Heart left ventricle (tissue), 16 donors: Measurements from ENCODE around the gene SCN4A. TPM values are rescaled to one million over a fixed set of nuclear protein-coding genes. Genes with fewer than 3 reads are reported as not detected.

Experiments
- ATAC-seq, 4 donors: fragments of 200-7000 bp; cut with Tn5 transposase; one replicate each; pipeline ENCODE4 v1.9.1; 2020 to 2022; ENCODE audit warnings: moderate library complexity in 4 of 4, mild to moderate bottlenecking in 3 of 4, moderate number of reproducible peaks in 1 of 4
- DNase-seq, 5 donors: peaks; one replicate each; pipeline ENCODE4 v3.0.0-alpha.2; 2020
- H3K27ac ChIP-seq, 12 donors: fragments of 200-600 bp; sonication (generic) in 4 of 12; one replicate each; pipeline versions ENCODE4 v1.5.0 to v1.8.0; 2016 to 2022; ENCODE audit warnings: mild to moderate bottlenecking in 2 of 12
- H3K27me3 ChIP-seq, 9 donors: fragments of 200-600 bp; sonication (generic) in 2 of 9; one replicate each; pipeline versions ENCODE4 v1.5.1 to v1.8.0; 2016 to 2022; ENCODE audit warnings: mild to moderate bottlenecking in 3 of 9
- H3K36me3 ChIP-seq, 9 donors: fragments of 200-600 bp; sonication (generic) in 2 of 9; one replicate each; pipeline versions ENCODE4 v1.5.0 to v1.8.0; 2018 to 2022; ENCODE audit warnings: mild to moderate bottlenecking in 2 of 9
- H3K4me1 ChIP-seq, 12 donors: fragments of 200-600 bp; sonication (generic) in 4 of 12; one replicate each; pipeline versions ENCODE4 v1.5.0 to v1.8.0; 2016 to 2022; ENCODE audit warnings: mild to moderate bottlenecking in 3 of 12
- H3K4me3 ChIP-seq, 12 donors: fragments of 200-600 bp; sonication (generic) in 4 of 12; one replicate each; pipeline versions ENCODE4 v1.5.0 to v1.8.0; 2017 to 2022; ENCODE audit warnings: mild to moderate bottlenecking in 9 of 12, moderate library complexity in 4 of 12
- H3K9me3 ChIP-seq, 12 donors: fragments of 200-600 bp; sonication (generic) in 4 of 12; one replicate each; pipeline versions ENCODE4 v1.5.0 to v1.8.0; 2016 to 2022; ENCODE audit warnings: mild to moderate bottlenecking in 1 of 12
- POLR2A ChIP-seq, 2 donors: fragments of 450-650 bp; IDR thresholded peaks; one replicate each; pipeline ENCODE4 v1.6.1; 2017; ENCODE audit warnings: antibody characterized with exemption in 2 of 2, mild to moderate bottlenecking in 2 of 2, moderate library complexity in 2 of 2
- WGBS, 4 donors: extraction: QIAGEN DNeasy Blood & Tissue Kit in 2 of 4; methylation state at CpG; one replicate each; pipeline versions ENCODE4 v1.1.5 to v1.1.7; 2013 to 2018; 5-methylcytosine and 5-hydroxymethylcytosine counted together
- intact Hi-C, 10 donors: fragments of 100-400 bp; cut with DNase I; formaldehyde crosslinking; loops; one replicate each; pipeline versions ENCODE4 v1.11.1 to v1.14.2; 2022
- polyA plus RNA-seq, 2 donors: library from polyadenylated mRNA; stranded (reverse); fragments of 200-250 nt; gene quantifications; one replicate each; pipeline ENCODE4 v1.2.3, GENCODE V29; 2013
- total RNA-seq, 9 donors: library from RNA; depleted of rRNA in 2 of 9; stranded (reverse); fragments of >200 nt in 2 of 9; fragmentation: NEBNext Ultra II Directional in 3 of 9; extraction: Animal tissue kit (Norgen Biotek cat#: 25700) in 3 of 9; gene quantifications; one replicate each; pipeline versions ENCODE4 v1.1.0 to v1.2.4, GENCODE V29; 2016 to 2023
- TF ChIP-seq, protein P1 (sequence below), 12 donors: fragments of 200-600 bp; sonication (generic) in 4 of 12; IDR thresholded peaks; one replicate each; pipeline versions ENCODE4 v1.5.0 to v1.8.0; 2018 to 2022; ENCODE audit warnings: antibody characterized with exemption in 12 of 12, mild to moderate bottlenecking in 5 of 12
- donor health status: ischemic (EF 13 %, LVEDD 7.1; RV severe dilation, severe dysfunction).
- donor health status: healthy with polysubstance abuse.
- donor health status: DM: no; HTN: yes; CAD: no.
- donor health status: DM: no; HTN: no; CAD: no.
- donor health status: ischemic (EF 25% LVEDD 6.9; RV normal size, moderate dysfunction).
- donor health status: ischemic (EF 25% LVEDD 5.7; RV mildly dilated, moderate dysfunction).
- donor health status: healthy.
- donor health status: DM: yes; HTN: yes; CAD: no.
- donor health status: ischemic (EF 35%, LVEDD 5.7; RV mildly dilated, moderate dysfunction).
- donor health status: nonischemic (EF 11% LVEDD 7.7; RV severe dilation, severe dysfunction).
- donor health status: DM: yes; HTN: yes; CAD: no.
- donor health status: PGD.
- donor health status: ischemic (EF 29% LVEDD 5.4; RV normal size, mild dysfunction).
- donor health status: nonischemic (EF 23%, LVEDD 6.1; RV moderate dilation, normal function).

SCN4A gene
- total and polyA plus RNA-seq, 11 donors, result 0.33 to 2.1 (median 0.67) TPM

DNA sequence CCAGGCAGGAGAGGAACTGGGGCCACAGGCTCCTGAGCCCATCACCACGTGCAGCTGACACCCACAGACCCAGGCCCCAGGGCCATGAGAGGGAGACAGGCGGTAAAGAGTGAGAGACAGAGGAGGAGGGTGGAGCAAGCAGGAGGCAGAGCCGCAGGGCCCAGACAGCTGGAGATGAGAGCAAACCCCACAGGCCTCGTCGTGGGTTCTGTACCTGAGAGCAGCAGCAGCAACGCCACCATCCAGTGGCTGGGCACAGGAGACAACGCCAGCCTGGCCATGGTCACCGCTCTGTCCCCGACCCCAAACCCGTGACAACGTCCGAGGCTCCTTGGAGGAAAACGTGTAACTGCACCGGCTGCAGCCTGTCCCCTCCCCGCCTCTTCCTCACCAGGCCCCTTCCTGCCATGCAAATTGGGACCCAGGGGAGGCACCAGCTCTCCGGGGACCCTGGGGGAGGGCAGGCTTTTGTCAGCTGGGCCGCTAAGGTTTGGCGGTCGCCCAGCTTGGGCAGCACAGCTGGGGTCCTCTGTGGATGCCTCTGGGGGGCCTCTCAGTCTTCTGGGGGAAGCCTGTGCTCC is 40.6 kb downstream of the SCN4A start, which contains the start of gene CD79B:
CD79B (minus strand) TSS at position 351 of the 581 bp plus-strand sequence; CDS start at position 281, 70 bp downstream.
- Histone ChIP-seq H3K27ac (peak within 1 kb of the TSS; percentile 53 to 84 (median 74)), H3K36me3 (no peaks in the 10 kb centered on the region), H3K9me3 (no peaks in the 10 kb centered on the region), H3K27me3 (no peaks in the 10 kb centered on the region), H3K4me1 (peaks cover 0 to 25% (median 14%) of the 10 kb centered on the region in 12 donors), H3K4me3 (peak within 1 kb of the TSS in 11 of 12 donors; percentile 16 to 51 (median 34))
- DNase-seq (no peak), ATAC-seq (peak in 2 of 4 donors; percentile 23 to 25)
- WGBS, 4 donors, result 48 to 79% (median 53%) methylated on average over 12 to 19 of the region's 19 CpGs
- TF ChIP-seq, protein P1, sequence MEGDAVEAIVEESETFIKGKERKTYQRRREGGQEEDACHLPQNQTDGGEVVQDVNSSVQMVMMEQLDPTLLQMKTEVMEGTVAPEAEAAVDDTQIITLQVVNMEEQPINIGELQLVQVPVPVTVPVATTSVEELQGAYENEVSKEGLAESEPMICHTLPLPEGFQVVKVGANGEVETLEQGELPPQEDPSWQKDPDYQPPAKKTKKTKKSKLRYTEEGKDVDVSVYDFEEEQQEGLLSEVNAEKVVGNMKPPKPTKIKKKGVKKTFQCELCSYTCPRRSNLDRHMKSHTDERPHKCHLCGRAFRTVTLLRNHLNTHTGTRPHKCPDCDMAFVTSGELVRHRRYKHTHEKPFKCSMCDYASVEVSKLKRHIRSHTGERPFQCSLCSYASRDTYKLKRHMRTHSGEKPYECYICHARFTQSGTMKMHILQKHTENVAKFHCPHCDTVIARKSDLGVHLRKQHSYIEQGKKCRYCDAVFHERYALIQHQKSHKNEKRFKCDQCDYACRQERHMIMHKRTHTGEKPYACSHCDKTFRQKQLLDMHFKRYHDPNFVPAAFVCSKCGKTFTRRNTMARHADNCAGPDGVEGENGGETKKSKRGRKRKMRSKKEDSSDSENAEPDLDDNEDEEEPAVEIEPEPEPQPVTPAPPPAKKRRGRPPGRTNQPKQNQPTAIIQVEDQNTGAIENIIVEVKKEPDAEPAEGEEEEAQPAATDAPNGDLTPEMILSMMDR (IDR thresholded peaks at IDR 0.05), result no peak
- no peak for TF ChIP-seq POLR2A (IDR thresholded peaks at IDR 0.05)
- intact Hi-C loops, result loop anchor here in 1 of 10 donors (5.0 kb wide), 1 partner anchor 50 kb away; no protein-coding TSS in a partner anchor

DNA sequence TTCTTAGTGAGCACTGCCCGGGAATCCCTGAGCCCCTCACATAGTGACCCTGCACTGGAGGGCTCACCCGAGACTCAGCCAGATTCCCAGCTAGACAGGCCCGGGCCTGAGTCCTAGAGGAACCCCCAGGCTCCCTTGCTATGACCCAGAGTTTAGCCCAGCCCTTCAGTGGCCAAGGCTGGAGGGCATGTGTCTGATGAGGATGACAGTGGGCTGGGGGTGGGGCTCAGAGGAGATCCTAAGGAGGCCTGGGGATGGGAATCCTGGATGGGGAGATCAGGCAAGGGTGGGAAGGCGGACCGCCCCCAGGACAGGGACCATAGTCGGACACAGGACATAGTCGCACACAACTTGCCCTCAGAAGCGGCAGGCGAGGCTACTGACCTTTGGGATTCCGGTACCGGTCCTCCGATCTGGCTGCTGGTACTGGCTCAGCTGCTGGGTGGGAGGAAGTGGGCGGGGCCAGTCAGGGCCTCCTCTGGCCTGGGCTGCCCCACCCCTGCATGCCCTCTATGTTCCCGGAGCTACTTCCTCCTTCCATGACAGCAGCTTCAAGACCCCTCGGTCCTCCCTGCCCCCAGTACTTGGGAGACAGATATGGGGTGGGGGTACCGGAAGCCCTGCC is 41.7 kb downstream of the SCN4A start:
- Histone ChIP-seq H3K36me3 (no peaks in the 10 kb centered on the region), H3K4me1 (peaks cover 0 to 25% (median 14%) of the 10 kb centered on the region in 12 donors), H3K27ac (peak overlapping the region; percentile 53 to 84 (median 74)), H3K9me3 (no peaks in the 10 kb centered on the region), H3K27me3 (no peaks in the 10 kb centered on the region), H3K4me3 (peak overlapping the region in 11 of 12 donors; percentile 16 to 51 (median 34))
- peak; percentile 77 to 95 (median 84) for ATAC-seq
- WGBS, 4 donors, result 52 to 71% (median 59%) methylated on average over 7 to 16 of the region's 16 CpGs
- peak in 1 of 2 donors; percentile 12 for TF ChIP-seq POLR2A (IDR thresholded peaks at IDR 0.05)
- TF ChIP-seq, protein P1 (IDR thresholded peaks at IDR 0.05), result no peak
- intact Hi-C loops, result loop anchor here in 1 of 10 donors (5.0 kb wide), 1 partner anchor 51 kb away; no protein-coding TSS in a partner anchor
- DNase-seq, result peak; percentile 82 to 86 (median 83)

DNA sequence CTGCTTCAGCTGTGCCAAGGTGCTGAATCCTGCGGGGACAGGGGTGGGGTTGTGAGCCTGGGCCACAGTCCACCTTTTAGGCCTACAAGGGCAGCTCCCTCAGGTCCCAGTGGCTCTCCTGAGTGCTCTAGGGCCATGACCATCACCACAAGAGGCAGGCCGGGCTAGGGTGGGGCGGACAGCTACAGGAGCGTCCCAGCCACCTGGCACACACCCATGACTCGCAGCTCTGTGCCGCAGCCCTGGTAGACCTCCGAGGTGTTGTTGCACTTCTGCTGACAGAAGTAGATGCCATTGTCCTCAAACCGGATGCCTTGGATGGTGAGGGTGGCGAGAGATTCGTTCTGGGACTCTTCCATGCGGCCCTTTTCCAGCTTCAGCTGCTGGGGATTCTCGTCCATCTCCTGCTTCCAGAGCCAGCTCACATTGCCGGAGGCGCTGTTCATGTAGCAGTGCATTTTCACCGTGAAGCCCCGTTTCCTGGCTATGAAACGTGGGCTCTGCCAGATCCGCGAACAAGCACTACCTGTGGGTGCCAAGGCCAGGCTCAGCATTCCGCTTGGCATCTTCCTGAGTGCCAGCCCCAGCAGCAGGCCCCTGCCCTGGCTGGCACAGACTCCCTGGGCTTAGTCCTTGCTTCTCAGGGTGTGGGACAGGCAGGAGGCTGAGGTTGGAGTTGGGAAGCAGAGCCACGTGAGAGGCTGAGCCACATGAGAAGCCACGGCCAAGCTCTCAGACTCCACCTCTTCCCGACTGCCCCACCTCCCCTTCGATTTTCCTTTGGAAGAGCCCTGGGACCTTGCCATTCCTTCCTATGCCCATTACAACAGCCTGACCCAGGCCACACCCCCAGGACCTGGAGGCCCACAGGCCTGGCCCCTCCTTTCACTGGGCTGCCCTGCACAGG is 42.6 kb downstream of the SCN4A start:
- WGBS, 4 donors, result 85 to 89% (median 87%) methylated on average over 12 to 24 of the region's 24 CpGs
- Histone ChIP-seq H3K36me3 (no peaks in the 10 kb centered on the region), H3K27me3 (no peaks in the 10 kb centered on the region), H3K4me3 (peak overlapping the region in 1 of 12 donors; percentile 44), H3K4me1 (peaks cover 0 to 25% (median 14%) of the 10 kb centered on the region in 12 donors), H3K9me3 (no peaks in the 10 kb centered on the region), H3K27ac (peak overlapping the region in 10 of 12 donors; percentile 5 to 84 (median 74))
- peak; percentile 16 to 66 (median 44) for ATAC-seq
- TF ChIP-seq, protein P1 (IDR thresholded peaks at IDR 0.05), result no peak
- no peak for TF ChIP-seq POLR2A (IDR thresholded peaks at IDR 0.05)
- intact Hi-C loops, result loop anchor here in 2 of 10 donors (5.0 to 10.0 kb wide), 2 partner anchors 52 to 55 kb away; no protein-coding TSS in a partner anchor
- peak in 2 of 5 donors; percentile 39 to 55 for DNase-seq
